ENCODE data around the gene PRDM10. TPM values are rescaled to one million over a fixed set of nuclear protein-coding genes. Genes with fewer than 3 reads are reported as not detected.

Gene PRDM10
- total RNA-seq, 1 donor from 2014 or later = 48.1 TPM

DNA sequence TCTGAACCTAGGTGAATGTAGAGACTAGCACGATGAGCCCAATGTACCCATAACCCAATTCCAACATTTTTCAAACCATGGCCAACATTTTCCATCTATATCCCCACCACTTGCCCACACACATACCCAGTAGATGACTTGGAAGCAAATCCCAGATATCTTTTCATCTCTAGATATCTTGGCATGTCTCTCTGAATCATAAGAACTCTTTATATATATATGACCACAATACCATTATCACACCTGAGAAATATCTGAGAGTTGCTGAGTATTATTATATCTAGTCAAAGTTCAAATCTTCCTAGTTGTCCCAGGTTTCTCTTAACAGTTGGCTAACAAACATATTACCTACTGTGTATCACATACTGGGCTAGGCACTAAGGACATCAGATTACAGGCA lies 69.4 kb downstream of the PRDM10 start:
- intact Hi-C loops (cut with DNase I) = no loop called here
- Histone ChIP-seq H3K36me3 (peaks cover 12 to 13% of the 10 kb centered on the region in 2 donors), H3K4me3 (no peak overlapping the region), H3K4me1 (no peaks in the 10 kb centered on the region), H3K27me3 (no peaks in the 10 kb centered on the region), H3K9me3 (no peaks in the 10 kb centered on the region), H3K27ac (no peak overlapping the region)
- TF ChIP-seq, protein P1, sequence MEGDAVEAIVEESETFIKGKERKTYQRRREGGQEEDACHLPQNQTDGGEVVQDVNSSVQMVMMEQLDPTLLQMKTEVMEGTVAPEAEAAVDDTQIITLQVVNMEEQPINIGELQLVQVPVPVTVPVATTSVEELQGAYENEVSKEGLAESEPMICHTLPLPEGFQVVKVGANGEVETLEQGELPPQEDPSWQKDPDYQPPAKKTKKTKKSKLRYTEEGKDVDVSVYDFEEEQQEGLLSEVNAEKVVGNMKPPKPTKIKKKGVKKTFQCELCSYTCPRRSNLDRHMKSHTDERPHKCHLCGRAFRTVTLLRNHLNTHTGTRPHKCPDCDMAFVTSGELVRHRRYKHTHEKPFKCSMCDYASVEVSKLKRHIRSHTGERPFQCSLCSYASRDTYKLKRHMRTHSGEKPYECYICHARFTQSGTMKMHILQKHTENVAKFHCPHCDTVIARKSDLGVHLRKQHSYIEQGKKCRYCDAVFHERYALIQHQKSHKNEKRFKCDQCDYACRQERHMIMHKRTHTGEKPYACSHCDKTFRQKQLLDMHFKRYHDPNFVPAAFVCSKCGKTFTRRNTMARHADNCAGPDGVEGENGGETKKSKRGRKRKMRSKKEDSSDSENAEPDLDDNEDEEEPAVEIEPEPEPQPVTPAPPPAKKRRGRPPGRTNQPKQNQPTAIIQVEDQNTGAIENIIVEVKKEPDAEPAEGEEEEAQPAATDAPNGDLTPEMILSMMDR (IDR thresholded peaks at IDR 0.05) = no peak
- no peak for DNase-seq (ENCODE audit: low spot score in 2 of 2)

DNA sequence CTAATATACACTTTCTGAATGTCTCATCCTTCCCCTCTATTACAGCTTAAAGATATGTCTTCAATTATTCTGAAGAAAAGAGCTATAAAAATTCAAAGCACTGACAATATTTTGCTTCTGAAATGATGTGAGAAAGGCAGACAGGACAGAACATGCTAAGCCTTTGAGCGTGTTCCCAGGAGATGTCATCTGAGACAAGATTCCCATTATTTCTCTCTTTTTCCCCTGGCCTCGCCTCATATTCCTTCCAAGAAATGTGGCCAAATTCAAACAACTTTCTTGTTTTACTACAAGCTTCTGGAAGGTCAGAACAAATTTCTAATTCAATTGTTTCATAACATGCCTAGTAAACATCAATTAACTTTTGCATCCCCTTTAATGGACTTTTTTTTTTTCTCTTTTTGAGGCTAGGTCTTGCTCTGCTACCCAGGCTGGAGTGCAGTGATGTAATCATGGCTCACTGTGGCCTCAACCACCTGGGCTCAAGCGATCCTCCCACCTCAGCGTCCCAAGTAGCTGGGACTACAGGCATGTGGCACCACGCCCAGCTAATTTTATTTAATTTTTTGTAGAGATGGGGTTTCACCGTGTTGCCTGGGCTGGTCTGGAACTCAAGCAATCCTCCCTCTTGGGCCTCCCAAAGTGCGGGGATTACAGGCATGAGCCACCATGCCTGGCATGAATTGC lies 70.1 kb downstream of the PRDM10 start:
- no peaks in the 10 kb centered on the region for H3K27me3 ChIP-seq
- DNase-seq (ENCODE audit: low spot score in 2 of 2) = no peak
- no peak overlapping the region for H3K27ac ChIP-seq
- H3K4me3 ChIP-seq = no peak overlapping the region
- no peaks in the 10 kb centered on the region for H3K9me3 ChIP-seq
- peaks cover 12 to 13% of the 10 kb centered on the region in 2 donors for H3K36me3 ChIP-seq
- intact Hi-C loops (cut with DNase I) = no loop called here
- TF ChIP-seq, protein P1 (IDR thresholded peaks at IDR 0.05) = no peak
- H3K4me1 ChIP-seq = no peaks in the 10 kb centered on the region

DNA sequence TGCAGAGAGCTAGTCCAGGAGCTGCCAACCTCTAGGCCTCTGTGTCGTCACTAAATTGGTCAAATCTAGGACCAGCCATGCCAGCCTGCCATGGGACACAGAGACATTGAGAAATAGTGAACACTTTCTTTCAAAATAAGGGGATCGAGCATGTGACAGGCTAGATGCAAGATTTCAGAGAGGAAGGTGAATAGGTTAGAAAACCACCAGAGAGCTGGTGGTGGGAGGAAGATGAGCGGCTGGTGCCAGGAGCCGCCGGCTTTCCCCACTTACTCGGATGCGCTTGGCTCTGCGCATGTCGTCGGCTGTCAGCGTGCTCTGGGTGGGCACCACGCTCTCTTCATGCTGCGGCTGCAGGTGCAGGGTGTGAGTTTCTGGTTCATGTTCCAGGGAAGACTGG lies 71.9 kb downstream of the PRDM10 start:
- H3K9me3 ChIP-seq = no peaks in the 10 kb centered on the region
- TF ChIP-seq, protein P1 (IDR thresholded peaks at IDR 0.05) = no peak
- H3K4me1 ChIP-seq = no peaks in the 10 kb centered on the region
- DNase-seq (ENCODE audit: low spot score in 2 of 2) = no peak
- H3K27me3 ChIP-seq = no peaks in the 10 kb centered on the region
- no peak overlapping the region for H3K27ac ChIP-seq
- H3K36me3 ChIP-seq = peaks cover 12 to 13% of the 10 kb centered on the region in 2 donors
- intact Hi-C loops (cut with DNase I) = no loop called here
- no peak overlapping the region for H3K4me3 ChIP-seq

DNA sequence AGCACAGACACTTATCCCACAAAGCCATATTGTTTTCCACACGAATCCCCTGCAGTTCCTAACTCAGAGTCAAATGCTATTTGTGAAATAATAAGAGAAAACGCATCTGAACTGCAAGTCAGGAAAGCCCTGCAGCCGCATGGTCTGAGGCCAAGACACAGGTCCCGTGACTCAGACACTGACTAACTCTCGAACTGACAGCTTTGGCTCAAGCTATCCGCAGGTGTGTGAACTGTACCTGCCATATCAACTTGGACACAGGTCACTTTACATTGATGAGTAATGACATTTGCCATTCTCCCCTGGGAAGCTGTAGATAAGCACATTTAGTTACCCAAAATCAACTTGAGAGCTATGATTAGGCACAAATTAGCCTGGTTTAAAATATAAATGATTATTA lies 72.3 kb downstream of the PRDM10 start:
- no peaks in the 10 kb centered on the region for H3K27me3 ChIP-seq
- H3K36me3 ChIP-seq = peaks cover 12 to 13% of the 10 kb centered on the region in 2 donors
- H3K9me3 ChIP-seq = no peaks in the 10 kb centered on the region
- no peak for DNase-seq (ENCODE audit: low spot score in 2 of 2)
- no peak overlapping the region for H3K4me3 ChIP-seq
- intact Hi-C loops (cut with DNase I) = no loop called here
- no peak overlapping the region for H3K27ac ChIP-seq
- TF ChIP-seq, protein P1 (IDR thresholded peaks at IDR 0.05) = no peak
- H3K4me1 ChIP-seq = no peaks in the 10 kb centered on the region

DNA sequence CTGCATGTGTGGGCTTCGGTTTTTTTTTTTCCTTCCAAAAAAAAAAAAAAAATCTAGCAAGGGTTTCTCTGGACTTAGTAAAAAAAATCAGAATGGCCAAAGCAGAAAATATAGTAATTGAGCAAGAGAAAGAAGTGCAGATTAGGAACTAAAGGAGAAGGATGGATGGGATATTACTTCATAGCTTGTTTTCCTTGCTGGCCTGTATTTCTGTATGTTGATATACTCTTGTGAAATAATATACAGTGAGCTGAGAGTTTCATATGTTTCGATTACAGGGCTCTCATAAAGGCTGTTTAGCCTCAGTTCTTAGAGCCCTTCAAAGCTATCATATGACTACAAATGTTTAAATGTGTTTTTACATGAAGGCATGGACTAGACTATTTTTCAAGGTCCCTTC lies 72.9 kb downstream of the PRDM10 start:
- H3K27me3 ChIP-seq = no peaks in the 10 kb centered on the region
- intact Hi-C loops (cut with DNase I) = no loop called here
- H3K27ac ChIP-seq = no peak overlapping the region
- H3K4me3 ChIP-seq = no peak overlapping the region
- no peaks in the 10 kb centered on the region for H3K9me3 ChIP-seq
- TF ChIP-seq, protein P1 (IDR thresholded peaks at IDR 0.05) = no peak
- peaks cover 13 to 16% of the 10 kb centered on the region in 2 donors for H3K36me3 ChIP-seq
- no peaks in the 10 kb centered on the region for H3K4me1 ChIP-seq
- no peak for DNase-seq (ENCODE audit: low spot score in 2 of 2)
